Immature natural killer cell (primary cell): ENCODE measurements around the gene CCL21. TPM values are rescaled to one million over a fixed set of nuclear protein-coding genes. Genes with fewer than 3 reads are reported as not detected.
A peak's percentile ranks its signal among the peaks of the same experiment; 100 is the strongest.
"Not testable (repeated sequence)": the region's sequence is repeated elsewhere in the genome, so short reads cannot be mapped to it uniquely, and the experiment has no call there.

Source experiments
- DNase-seq, 3 donors: peaks; one replicate each; pipeline ENCODE4 v3.0.0; 2022; ENCODE audit warnings: mixed read lengths in 1 of 3
- H3K27ac Mint-ChIP-seq, 6 donors: one replicate each; pipeline ENCODE4 v1.8.0; 2020; ENCODE audit warnings: mixed read lengths in 6 of 6, mild to moderate bottlenecking in 5 of 6, inconsistent platforms in 4 of 6, moderate library complexity in 3 of 6
- H3K27me3 Mint-ChIP-seq, 3 donors: one replicate each; pipeline ENCODE4 v1.8.0; 2020 to 2021; ENCODE audit warnings: low read depth in 3 of 3, mild to moderate bottlenecking in 3 of 3, mixed read lengths in 3 of 3, moderate library complexity in 3 of 3, inconsistent platforms in 1 of 3
- H3K36me3 Mint-ChIP-seq, 3 donors: one replicate each; pipeline ENCODE4 v1.8.0; 2020; ENCODE audit warnings: mixed read lengths in 3 of 3, inconsistent platforms in 2 of 3, mild to moderate bottlenecking in 2 of 3
- H3K4me1 Mint-ChIP-seq, 2 donors: one replicate each; pipeline ENCODE4 v1.8.0; 2020; ENCODE audit warnings: inconsistent platforms in 2 of 2, mild to moderate bottlenecking in 2 of 2, mixed read lengths in 2 of 2, moderate library complexity in 1 of 2
- H3K4me3 Mint-ChIP-seq, 5 donors: one replicate each; pipeline ENCODE4 v1.8.0; 2020; ENCODE audit warnings: mild to moderate bottlenecking in 5 of 5, mixed read lengths in 5 of 5, inconsistent platforms in 3 of 5, moderate library complexity in 3 of 5
- H3K9me3 Mint-ChIP-seq, 6 donors: one replicate each; pipeline ENCODE4 v1.8.0; 2020; ENCODE audit warnings: mild to moderate bottlenecking in 6 of 6, mixed read lengths in 6 of 6, inconsistent platforms in 4 of 6, moderate library complexity in 3 of 6
- polyA plus RNA-seq, 3 donors: library from polyadenylated mRNA; unstranded; fragments of 300-500 nt; fragmentation: Illumina TruSeq; gene quantifications; one replicate each; pipeline ENCODE4 v1.2.3, GENCODE V29; 2021

The CCL21 gene, protein sequence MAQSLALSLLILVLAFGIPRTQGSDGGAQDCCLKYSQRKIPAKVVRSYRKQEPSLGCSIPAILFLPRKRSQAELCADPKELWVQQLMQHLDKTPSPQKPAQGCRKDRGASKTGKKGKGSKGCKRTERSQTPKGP
- polyA plus RNA-seq, result not detected

DNA sequence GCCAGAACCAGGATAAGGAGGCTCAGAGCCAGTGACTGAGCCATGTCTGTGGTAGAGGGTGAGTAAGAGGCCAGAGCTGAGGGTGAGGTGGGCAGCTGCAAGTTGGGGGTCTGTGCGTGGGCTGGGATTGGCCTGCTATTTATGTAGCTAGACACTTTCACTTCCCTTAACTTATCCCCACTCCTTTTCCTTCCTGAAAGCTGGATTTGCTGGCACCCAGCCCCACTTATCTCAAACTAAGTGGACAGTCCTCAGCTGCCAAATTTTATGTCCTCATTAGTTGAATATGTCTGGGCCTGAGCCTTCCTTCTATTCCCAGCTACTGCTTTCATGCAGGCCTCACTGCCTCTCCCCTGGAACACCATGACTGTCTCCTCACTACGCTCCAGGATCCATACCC is at the start of gene CCL21:
TSS of gene CCL21 (minus strand) at position 114 of the 400 bp plus-strand sequence. CDS start at position 44, 70 bp downstream.
- Mint-ChIP-seq H3K27me3 (peaks cover 5 to 14% (median 13%) of the 10 kb centered on the region in 3 donors), H3K36me3 (no peaks in the 10 kb centered on the region), H3K9me3 (no peaks in the 10 kb centered on the region), H3K4me3 (no peak within 1 kb of the TSS), H3K27ac (no peak within 1 kb of the TSS), H3K4me1 (no peaks in the 10 kb centered on the region)
- DNase-seq, result no peak

DNA sequence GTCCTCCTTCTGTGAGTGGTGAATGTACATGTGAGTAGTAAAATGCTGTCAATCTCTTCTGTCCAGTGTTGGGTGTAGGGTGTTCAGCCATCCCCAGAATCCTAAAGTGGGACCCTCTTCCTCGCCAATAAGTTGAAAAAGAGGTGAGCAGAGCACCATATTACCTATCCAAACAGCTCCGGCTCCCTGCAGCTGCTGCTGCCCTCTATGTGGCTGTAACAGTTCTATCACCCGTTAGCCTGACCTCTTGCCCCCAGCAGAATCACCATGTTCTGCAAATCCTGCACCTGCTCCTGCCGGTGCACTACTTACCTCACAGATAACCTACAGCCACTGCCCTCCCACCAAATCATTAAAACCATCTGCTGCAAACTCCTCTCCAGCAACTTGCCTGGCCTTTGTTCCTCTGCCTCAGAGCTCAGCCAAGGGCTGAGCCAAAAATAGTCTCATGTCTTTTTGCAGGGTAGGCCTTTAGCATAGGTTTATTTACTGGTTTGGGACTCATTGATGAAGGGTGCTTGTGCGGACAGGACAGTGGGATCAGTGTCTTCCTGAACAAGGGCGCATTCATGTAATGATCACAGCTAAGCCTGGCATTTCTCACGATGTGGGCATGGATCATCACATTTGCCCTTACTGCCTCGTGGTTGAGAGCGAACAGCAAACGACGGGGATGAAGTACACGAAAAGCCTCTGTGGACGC is 49.6 kb upstream of the CCL21 start:
- Mint-ChIP-seq H3K4me1 (no peaks in the 10 kb centered on the region), H3K27me3 (peaks cover 2 to 19% (median 8%) of the 10 kb centered on the region in 3 donors), H3K36me3 (no peaks in the 10 kb centered on the region), H3K9me3 (peaks cover 0 to 3% (median 0%) of the 10 kb centered on the region in 6 donors), H3K27ac (peak overlapping the region in 1 of 6 donors; percentile 4), H3K4me3 (no peak overlapping the region)
- no peak for DNase-seq

DNA sequence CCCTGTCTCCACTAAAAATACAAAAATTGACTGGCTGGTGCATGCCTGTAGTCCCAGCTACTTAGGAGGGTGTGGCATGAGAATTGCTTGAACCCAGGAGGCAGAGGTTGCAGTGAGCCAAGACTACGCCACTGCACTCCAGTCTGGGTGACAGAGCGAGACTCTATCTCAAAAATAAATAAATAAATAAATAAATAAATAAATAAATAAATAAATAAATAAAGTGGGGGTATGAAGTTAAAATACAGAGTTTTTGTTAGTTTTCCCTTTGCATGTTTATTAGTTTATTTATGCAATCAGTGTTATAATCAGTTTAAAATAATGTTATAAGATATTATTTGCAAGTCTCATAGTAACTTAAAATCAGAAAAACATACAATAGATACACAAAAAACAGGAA is 40.4 kb upstream of the CCL21 start:
- H3K36me3 Mint-ChIP-seq, H3K4me3 Mint-ChIP-seq, H3K27ac Mint-ChIP-seq, DNase-seq, H3K4me1 Mint-ChIP-seq: not testable (repeated sequence)
- Mint-ChIP-seq H3K9me3 (peaks cover 0 to 11% (median 4%) of the 10 kb centered on the region in 6 donors), H3K27me3 (peaks cover 5 to 19% (median 8%) of the 10 kb centered on the region in 3 donors)

DNA sequence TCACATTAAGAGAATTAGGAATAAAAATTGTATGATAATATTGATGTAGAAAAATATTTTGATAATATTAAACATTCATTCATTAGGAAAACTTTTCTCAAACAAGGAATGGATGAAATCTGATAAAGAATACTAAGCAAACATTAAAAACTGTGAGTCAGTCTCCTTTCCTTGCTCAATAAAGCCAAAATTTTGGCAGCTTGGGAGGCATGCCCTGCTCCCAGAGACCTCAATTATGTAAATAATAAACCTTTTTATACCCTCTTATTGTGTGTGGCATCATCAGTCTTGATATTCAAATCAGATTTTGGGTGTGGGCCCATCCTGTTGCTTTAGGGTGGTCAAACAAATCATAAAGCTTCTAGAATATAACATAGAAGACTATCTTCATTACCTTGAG is 36.6 kb upstream of the CCL21 start:
- Mint-ChIP-seq H3K27ac (no peak overlapping the region), H3K4me1 (no peaks in the 10 kb centered on the region), H3K36me3 (no peaks in the 10 kb centered on the region), H3K4me3 (no peak overlapping the region), H3K9me3 (peaks cover 0 to 11% (median 4%) of the 10 kb centered on the region in 6 donors), H3K27me3 (peaks cover 8 to 18% (median 11%) of the 10 kb centered on the region in 3 donors)
- no peak for DNase-seq

DNA sequence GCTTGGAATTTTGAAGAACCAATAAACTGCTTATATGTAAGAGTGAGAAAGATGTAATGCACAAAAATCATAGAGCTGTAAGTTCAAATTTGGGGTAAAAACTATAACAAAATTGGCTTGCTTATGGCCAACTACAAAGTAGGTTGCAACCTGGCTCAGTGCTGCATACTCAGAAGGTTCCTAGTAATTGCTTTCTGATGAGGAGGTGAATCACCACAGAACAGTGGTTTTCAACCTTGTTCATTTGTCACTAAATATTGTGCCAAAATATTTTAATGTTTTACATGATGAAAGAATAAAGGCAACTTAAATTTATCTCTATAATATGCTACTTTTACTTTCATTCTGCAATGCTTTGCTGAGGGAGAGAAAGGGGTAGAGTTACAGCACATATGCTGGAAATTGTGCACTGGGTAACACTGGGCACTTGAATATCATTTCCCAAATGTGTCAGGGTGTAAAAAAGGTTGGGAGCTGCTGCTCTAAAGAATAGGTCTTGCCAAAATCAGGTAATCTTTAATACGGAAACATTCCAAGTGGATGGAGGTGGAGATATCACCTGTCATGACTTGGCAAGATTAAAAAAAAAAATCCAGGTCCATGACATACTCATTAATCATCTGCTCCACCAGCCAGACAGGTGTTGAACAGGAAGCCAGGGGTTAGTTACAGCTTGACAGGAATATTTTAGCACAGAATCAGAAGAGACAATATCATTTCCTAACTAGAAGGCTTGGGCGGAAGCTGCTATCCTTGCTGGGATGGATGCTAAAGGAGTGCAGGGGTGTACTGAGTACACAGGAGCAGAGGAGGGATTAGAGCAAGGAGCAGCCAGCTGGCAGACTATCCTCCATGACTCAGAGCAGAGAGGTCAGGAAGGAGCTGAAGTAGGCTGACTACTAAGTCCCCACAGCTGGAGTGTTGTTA is 34.6 kb upstream of the CCL21 start:
- DNase-seq, result no peak
- H3K36me3 Mint-ChIP-seq, result no peaks in the 10 kb centered on the region
- no peak overlapping the region for H3K4me3 Mint-ChIP-seq
- peaks cover 5 to 13% (median 8%) of the 10 kb centered on the region in 3 donors for H3K27me3 Mint-ChIP-seq
- no peak overlapping the region for H3K27ac Mint-ChIP-seq
- peaks cover 0 to 11% (median 4%) of the 10 kb centered on the region in 6 donors for H3K9me3 Mint-ChIP-seq
- no peaks in the 10 kb centered on the region for H3K4me1 Mint-ChIP-seq

DNA sequence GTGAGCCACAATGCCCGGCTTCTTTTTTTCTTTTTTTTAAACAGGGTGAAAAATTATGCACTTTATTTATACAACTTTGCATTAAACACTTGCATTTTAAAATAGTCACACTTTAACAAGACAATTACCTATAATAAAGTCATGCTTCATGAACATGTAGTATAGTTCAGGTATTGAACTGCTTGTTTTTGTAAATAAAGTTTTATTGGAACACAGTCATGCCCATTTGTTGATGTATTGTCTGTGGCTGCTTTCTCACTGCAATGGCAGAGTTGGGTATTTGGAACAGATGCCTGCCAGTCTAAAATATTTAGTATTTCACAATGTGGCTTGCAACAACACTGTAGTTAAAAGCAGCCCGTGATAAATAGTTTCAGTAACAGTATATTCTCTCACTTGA is 32.8 kb upstream of the CCL21 start:
- no peak for DNase-seq
- H3K4me3 Mint-ChIP-seq, result no peak overlapping the region
- no peaks in the 10 kb centered on the region for H3K36me3 Mint-ChIP-seq
- no peaks in the 10 kb centered on the region for H3K4me1 Mint-ChIP-seq
- H3K9me3 Mint-ChIP-seq, result peaks cover 0 to 11% (median 4%) of the 10 kb centered on the region in 6 donors
- H3K27me3 Mint-ChIP-seq, result peaks cover 0 to 15% (median 5%) of the 10 kb centered on the region in 3 donors
- no peak overlapping the region for H3K27ac Mint-ChIP-seq

DNA sequence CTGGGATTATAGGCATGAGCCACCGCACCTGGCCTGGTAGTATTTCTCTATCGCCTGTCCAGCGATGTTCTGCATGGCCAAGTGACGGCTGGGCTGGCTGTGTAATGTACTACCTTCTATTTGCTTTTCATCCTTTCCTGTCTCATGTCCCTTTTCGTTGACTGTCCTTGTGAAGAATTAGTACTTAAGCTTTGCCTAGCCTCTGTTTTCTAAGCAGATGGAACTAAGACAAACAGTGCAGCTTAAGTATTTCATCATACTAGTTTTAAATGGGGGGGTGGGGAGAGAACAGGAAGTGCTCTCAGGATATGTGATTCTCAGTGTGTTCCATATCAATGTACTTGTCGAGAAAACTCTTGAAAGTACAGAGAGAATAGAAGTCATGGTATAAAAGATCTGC is 31.7 kb upstream of the CCL21 start:
- no peak overlapping the region for H3K27ac Mint-ChIP-seq
- peaks cover 0 to 13% (median 5%) of the 10 kb centered on the region in 3 donors for H3K27me3 Mint-ChIP-seq
- no peak for DNase-seq
- no peaks in the 10 kb centered on the region for H3K4me1 Mint-ChIP-seq
- no peaks in the 10 kb centered on the region for H3K36me3 Mint-ChIP-seq
- H3K4me3 Mint-ChIP-seq, result no peak overlapping the region
- H3K9me3 Mint-ChIP-seq, result peaks cover 0 to under 1% (median 0%) of the 10 kb centered on the region in 6 donors

DNA sequence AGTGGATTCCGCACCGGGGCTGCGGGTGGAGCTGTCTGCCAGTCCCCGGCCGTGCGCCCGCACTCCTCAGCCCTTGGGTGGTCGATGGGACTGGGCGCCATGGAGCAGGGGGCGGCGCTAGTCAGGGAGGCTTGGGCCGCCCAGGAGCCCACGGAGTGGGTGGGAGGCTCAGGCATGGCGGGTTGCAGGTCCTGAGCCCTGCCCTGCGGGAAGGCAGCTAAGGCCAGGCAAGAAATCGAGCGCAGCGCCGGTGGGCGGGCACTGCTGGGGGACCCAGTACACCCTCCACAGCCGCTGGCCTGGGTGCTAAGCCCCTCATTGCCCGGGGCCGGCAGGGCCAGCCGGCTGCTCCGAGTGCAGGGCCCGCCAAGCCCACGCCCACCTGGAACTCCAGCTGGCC is 30.2 kb upstream of the CCL21 start:
- H3K4me3 Mint-ChIP-seq, result not testable (repeated sequence)

DNA sequence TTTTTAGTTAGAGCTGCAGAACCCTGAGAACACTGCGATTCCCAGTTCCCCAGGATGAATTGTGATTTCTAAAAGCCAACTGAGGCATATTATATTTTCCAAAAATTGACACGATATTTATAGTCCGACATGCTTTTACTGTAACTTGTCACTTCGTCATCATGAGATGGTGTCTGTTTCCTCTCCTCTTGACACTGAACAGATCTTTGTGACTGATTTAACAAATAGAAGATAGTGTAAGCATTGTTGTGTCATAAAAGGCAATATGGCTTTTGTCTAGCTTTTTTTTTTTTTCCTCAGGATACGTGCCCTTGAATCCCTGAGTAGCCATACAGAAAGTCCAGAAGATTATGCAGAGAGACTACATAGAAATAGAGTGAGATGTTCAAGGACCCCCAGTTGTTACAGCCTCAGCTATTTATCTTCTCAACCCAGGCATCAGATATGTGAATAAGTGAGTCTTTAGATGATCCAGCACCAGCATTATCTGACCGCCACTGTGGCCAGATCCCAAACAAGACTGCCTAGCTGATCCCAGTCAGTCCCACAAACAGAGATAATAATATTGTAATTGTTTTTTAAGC is 27.8 kb upstream of the CCL21 start:
- peaks cover 0 to 13% (median 0%) of the 10 kb centered on the region in 3 donors for H3K27me3 Mint-ChIP-seq
- no peak for DNase-seq
- H3K9me3 Mint-ChIP-seq, result no peaks in the 10 kb centered on the region
- H3K27ac Mint-ChIP-seq, result no peak overlapping the region
- H3K4me1 Mint-ChIP-seq, result no peaks in the 10 kb centered on the region
- H3K4me3 Mint-ChIP-seq, result no peak overlapping the region
- no peaks in the 10 kb centered on the region for H3K36me3 Mint-ChIP-seq

More for the DNA sequence above, 30.2 kb upstream of the CCL21 start:
- H3K27ac Mint-ChIP-seq, DNase-seq, H3K9me3 Mint-ChIP-seq, H3K4me1 Mint-ChIP-seq, H3K36me3 Mint-ChIP-seq: not testable (repeated sequence)
- peaks cover 0 to 17% (median 5%) of the 10 kb centered on the region in 3 donors for H3K27me3 Mint-ChIP-seq

DNA sequence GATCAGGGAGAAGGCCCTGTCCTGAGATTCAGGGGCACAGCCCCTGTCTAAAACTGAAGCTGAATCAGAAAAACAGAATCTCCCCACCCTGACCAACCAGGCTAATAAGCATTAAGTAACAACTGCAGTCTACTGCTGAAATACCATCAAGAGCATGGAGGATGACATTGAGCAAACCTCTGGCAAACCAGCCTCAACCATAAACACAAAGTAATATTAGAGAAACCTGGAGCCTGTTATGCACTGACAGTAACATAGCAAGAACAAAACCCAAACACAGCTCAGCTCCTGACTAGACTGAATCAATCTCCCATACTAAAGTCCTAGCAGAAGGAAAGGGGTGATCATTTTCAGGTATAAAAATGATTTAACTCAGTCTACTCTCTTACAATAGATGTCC is 24.8 kb upstream of the CCL21 start:
- Mint-ChIP-seq H3K9me3 (no peaks in the 10 kb centered on the region), H3K36me3 (no peaks in the 10 kb centered on the region)
- DNase-seq, result no peak

DNA sequence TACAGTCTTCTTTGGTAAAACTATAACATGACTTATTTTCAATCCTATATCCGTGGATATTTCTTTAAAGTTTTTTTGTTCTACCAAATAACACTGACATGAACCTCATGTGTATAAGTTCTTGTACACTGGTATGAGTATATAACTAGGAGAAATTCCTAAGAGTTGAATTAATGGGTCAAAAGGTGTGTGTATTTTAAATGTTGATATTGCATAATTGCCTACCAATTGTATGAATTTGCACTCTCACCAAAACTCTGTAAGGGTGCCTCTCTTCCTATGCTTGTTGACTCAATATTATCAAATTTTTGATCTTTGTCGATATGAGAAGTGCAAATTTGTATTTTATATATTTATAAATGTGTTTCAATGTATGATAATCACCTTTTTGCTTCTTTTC is 22.9 kb upstream of the CCL21 start:
- Mint-ChIP-seq H3K4me3 (no peak overlapping the region), H3K9me3 (no peaks in the 10 kb centered on the region), H3K27me3 (peaks cover 0 to 4% (median 3%) of the 10 kb centered on the region in 3 donors), H3K36me3 (no peaks in the 10 kb centered on the region), H3K4me1 (no peaks in the 10 kb centered on the region), H3K27ac (no peak overlapping the region)
- DNase-seq, result no peak

More for the DNA sequence above, 24.8 kb upstream of the CCL21 start:
- peaks cover 0 to 8% (median 3%) of the 10 kb centered on the region in 3 donors for H3K27me3 Mint-ChIP-seq
- H3K4me1 Mint-ChIP-seq, result no peaks in the 10 kb centered on the region
- no peak overlapping the region for H3K27ac Mint-ChIP-seq
- no peak overlapping the region for H3K4me3 Mint-ChIP-seq

DNA sequence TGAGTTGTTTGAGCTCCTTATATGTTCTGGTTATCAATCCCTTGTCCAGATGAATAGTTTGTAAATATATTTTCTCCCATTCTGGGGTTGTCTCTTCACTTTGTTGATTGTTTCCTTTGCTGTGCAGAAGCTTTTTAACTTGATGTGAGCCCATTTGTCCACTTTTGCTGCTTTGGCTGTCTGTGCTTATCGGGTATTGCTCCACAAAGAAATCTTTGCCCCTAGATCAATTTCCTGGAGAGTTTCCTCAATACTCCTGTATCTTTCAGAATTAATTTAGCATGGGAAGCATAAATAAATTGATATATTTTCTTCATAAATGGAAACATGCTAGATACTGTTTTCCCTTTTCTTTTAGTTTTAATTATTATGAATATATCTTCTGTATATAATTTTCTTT is 22.5 kb upstream of the CCL21 start:
- no peaks in the 10 kb centered on the region for H3K9me3 Mint-ChIP-seq
- H3K27me3 Mint-ChIP-seq, result peaks cover 0 to 4% (median 3%) of the 10 kb centered on the region in 3 donors
- no peak for DNase-seq
- no peak overlapping the region for H3K27ac Mint-ChIP-seq
- H3K4me3 Mint-ChIP-seq, result no peak overlapping the region
- H3K4me1 Mint-ChIP-seq, result no peaks in the 10 kb centered on the region
- H3K36me3 Mint-ChIP-seq, result no peaks in the 10 kb centered on the region

DNA sequence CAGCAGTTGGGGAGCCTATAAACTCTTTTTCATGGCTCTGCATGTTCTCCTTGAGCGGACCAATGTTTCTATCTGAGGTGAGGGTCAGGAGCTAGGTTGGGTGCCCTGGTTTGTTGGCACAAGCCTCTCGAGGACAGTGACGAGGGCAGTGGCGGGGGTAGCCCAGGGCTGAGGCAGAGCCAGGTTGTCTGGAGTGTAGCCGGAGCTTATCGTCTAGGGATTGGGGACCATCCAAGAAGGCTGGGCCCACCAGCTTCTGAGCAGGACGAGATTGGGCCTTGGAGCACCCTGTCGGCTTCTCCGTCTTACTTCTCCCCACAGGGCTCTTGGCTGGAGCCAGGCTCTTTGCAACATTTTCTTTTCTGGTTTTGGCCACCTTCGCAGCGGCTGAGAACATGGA is 13.2 kb upstream of the CCL21 start:
- no peaks in the 10 kb centered on the region for H3K9me3 Mint-ChIP-seq
- H3K4me3 Mint-ChIP-seq, result no peak overlapping the region
- H3K27ac Mint-ChIP-seq, result no peak overlapping the region
- no peak for DNase-seq
- H3K36me3 Mint-ChIP-seq, result no peaks in the 10 kb centered on the region
- H3K27me3 Mint-ChIP-seq, result peaks cover 1 to 3% (median 2%) of the 10 kb centered on the region in 3 donors
- no peaks in the 10 kb centered on the region for H3K4me1 Mint-ChIP-seq

DNA sequence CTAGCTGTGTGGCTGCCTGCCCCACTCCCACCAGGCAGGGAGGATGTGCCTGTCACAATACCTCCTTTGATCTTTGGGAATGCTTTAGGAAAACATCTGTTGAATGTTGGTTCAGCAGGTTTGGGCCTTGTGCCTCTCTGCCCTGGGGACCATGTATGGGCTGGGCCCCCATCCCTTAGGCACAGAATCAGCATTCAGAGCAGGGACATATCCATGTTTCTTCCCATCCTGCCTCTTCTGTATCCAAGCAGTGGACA is 9.8 kb upstream of the CCL21 start:
- H3K9me3 Mint-ChIP-seq, H3K36me3 Mint-ChIP-seq, H3K4me3 Mint-ChIP-seq, H3K4me1 Mint-ChIP-seq, H3K27ac Mint-ChIP-seq, DNase-seq: not testable (repeated sequence)
- H3K27me3 Mint-ChIP-seq, result peaks cover 4 to 11% (median 5%) of the 10 kb centered on the region in 3 donors
